A673 (cell line): ENCODE results near the gene ZSCAN26. TPM values are rescaled to one million over a fixed set of nuclear protein-coding genes. Genes with fewer than 3 reads are reported as not detected.

Source experiments
- BruUV-seq: library from RNA; stranded (reverse); fragments of 400-500 nt; replicated peaks from 2 replicates; lab custom pipeline; 2021; lab: Mats Ljungman, UMichigan
- CTCF ChIA-PET: fragments of 300-600 bp; sonication (Branson Sonifier 250); formaldehyde crosslinking; loops from one replicate; lab custom pipeline; 2022; ENCODE audit warnings: antibody characterized with exemption; lab: Charles Lee
- POLR2A ChIA-PET: fragments of 300-600 bp; sonication (Branson Sonifier 250); formaldehyde crosslinking; loops from one replicate; lab custom pipeline; 2022; ENCODE audit warnings: antibody characterized with exemption; ENCODE audit not compliant: low non-redundant PET; lab: Charles Lee
- DNase-seq: peaks from one replicate; pipeline ENCODE4 v3.0.0-alpha.2; 2015; ENCODE audit warnings: low spot score
- H3K27ac ChIP-seq: fragments of 200-600 bp; sonication (generic); 2 replicates; pipeline ENCODE4 v1.5.1; 2016; ENCODE audit warnings: mixed run types, low read depth, mild to moderate bottlenecking, mixed read lengths, antibody characterized with exemption, low read length; ENCODE audit not compliant: poor library complexity, severe bottlenecking
- H3K27me3 ChIP-seq: fragments of 200-600 bp; sonication (generic); replicated peaks from 2 replicates; pipeline ENCODE4 v1.6.1; 2017; ENCODE audit warnings: mixed run types, low read depth, mild to moderate bottlenecking, mixed read lengths, antibody characterized with exemption, low read length; ENCODE audit not compliant: insufficient read depth, poor library complexity
- H3K36me3 ChIP-seq: fragments of 200-600 bp; sonication (generic); 2 replicates; pipeline ENCODE4 v1.6.1; 2016; ENCODE audit warnings: mixed run types, mild to moderate bottlenecking, mixed read lengths, antibody characterized with exemption, low read length; ENCODE audit not compliant: insufficient read depth, poor library complexity, severe bottlenecking
- H3K4me1 ChIP-seq: fragments of 200-600 bp; sonication (generic); 2 replicates; pipeline ENCODE4 v1.6.1; 2017; ENCODE audit warnings: mixed run types, mild to moderate bottlenecking, mixed read lengths, antibody characterized with exemption, low read length; ENCODE audit not compliant: insufficient read depth, poor library complexity, severe bottlenecking
- H3K4me3 ChIP-seq: fragments of 200-600 bp; sonication (generic); 2 replicates; pipeline ENCODE4 v1.5.1; 2016; ENCODE audit warnings: low read depth, mixed run types, mild to moderate bottlenecking, mixed read lengths, low read length; ENCODE audit not compliant: poor library complexity, severe bottlenecking
- H3K9me3 ChIP-seq: fragments of 200-600 bp; sonication (generic); 2 replicates; pipeline ENCODE4 v1.6.1; 2016; ENCODE audit warnings: mixed run types, low read depth, mild to moderate bottlenecking, mixed read lengths, antibody characterized with exemption, low read length; ENCODE audit not compliant: poor library complexity, severe bottlenecking
- CTCF ChIP-seq: fragments of 300-800, 200-600 bp; sonication (generic); conservative IDR thresholded peaks from 2 replicates; pipeline ENCODE4 v1.5.1; 2017; ENCODE audit warnings: low read depth, mild to moderate bottlenecking, antibody characterized with exemption, low read length, moderate library complexity, mixed read lengths
- EZH2 ChIP-seq: fragments of 200-600 bp; sonication (generic); IDR thresholded peaks from 2 replicates; pipeline ENCODE4 v1.6.1; 2017; ENCODE audit warnings: borderline replicate concordance, low read depth, mild to moderate bottlenecking, mixed read lengths, antibody characterized with exemption, low read length; ENCODE audit not compliant: poor library complexity, severe bottlenecking
- intact Hi-C: fragments of 100-400 bp; cut with micrococcal nuclease; formaldehyde crosslinking; loops from one replicate; pipeline ENCODE4 v1.10.0; 2022; ENCODE audit not compliant: unreplicated experiment
- total RNA-seq: library from RNA; stranded (reverse); gene quantifications from 2 replicates; pipeline ENCODE4 v1.2.3, GENCODE V29; 2021

The ZSCAN26 gene
- total RNA-seq, 1 experiment from 2014 or later, result 19.9 TPM

GRCh38 chr6:28281288-28282064, 14.5 kb downstream of the ZSCAN26 start, which contains the start of gene PGBD1:
PGBD1 (plus strand) TSS chr6:28281572; CDS start chr6:28283814, 2,242 bp downstream.
- intact Hi-C loops, result no loop called here
- DNase-seq, result peak; percentile 89
- POLR2A ChIA-PET, result interaction anchor here (0.7 kb wide), 1 partner anchor 54 kb away, joined by 3 read pairs; the partner anchor contains the start of gene ZSCAN31
- peak within 1 kb of the TSS; percentile 82 for H3K4me3 ChIP-seq
- peaks cover 35% of the 10 kb centered on the region for H3K36me3 ChIP-seq
- TF ChIP-seq CTCF, result no peak
- no peak for TF ChIP-seq EZH2
- H3K9me3 ChIP-seq, result peaks cover 5% of the 10 kb centered on the region
- no peaks in the 10 kb centered on the region for H3K4me1 ChIP-seq
- no peaks in the 10 kb centered on the region for H3K27me3 ChIP-seq
- no TSS peak for BruUV-seq
- peak within 1 kb of the TSS; percentile 77 for H3K27ac ChIP-seq
- CTCF ChIA-PET, result no interaction called here

- no peaks in the 10 kb centered on the region for H3K4me1 ChIP-seq
- CTCF ChIA-PET, result no interaction called here
- no peaks in the 10 kb centered on the region for H3K27me3 ChIP-seq
- intact Hi-C loops, result no loop called here
- BruUV-seq, result no TSS peak
- H3K36me3 ChIP-seq, result peaks cover 34% of the 10 kb centered on the region
- no peak overlapping the region for H3K27ac ChIP-seq
- peak; percentile 19 for DNase-seq
- POLR2A ChIA-PET, result no interaction called here
- peaks cover 5% of the 10 kb centered on the region for H3K9me3 ChIP-seq
- H3K4me3 ChIP-seq, result no peak overlapping the region
- TF ChIP-seq EZH2 (no peak), CTCF (no peak)
These were observed 16.0 kb downstream of the ZSCAN26 start for GRCh38 chr6:28282926-28283325.

- no peak for TF ChIP-seq EZH2
- TF ChIP-seq CTCF, result no peak
- POLR2A ChIA-PET, result no interaction called here
- DNase-seq, result no peak
These were observed 24.6 kb downstream of the ZSCAN26 start for GRCh38 chr6:28291573-28291972.

More at GRCh38 chr6:28291573-28291972, 24.6 kb downstream of the ZSCAN26 start:
- BruUV-seq, result no TSS peak
- CTCF ChIA-PET, result no interaction called here
- intact Hi-C loops, result no loop called here
- H3K9me3 ChIP-seq, result no peaks in the 10 kb centered on the region
- H3K27me3 ChIP-seq, result no peaks in the 10 kb centered on the region
- H3K4me1 ChIP-seq, result no peaks in the 10 kb centered on the region
- H3K27ac ChIP-seq, result no peak overlapping the region
- peaks cover 20% of the 10 kb centered on the region for H3K36me3 ChIP-seq
- H3K4me3 ChIP-seq, result no peak overlapping the region
